LHCN-M2 (cell line): ENCODE data around the gene TIGD1. TPM values are rescaled to one million over a fixed set of nuclear protein-coding genes. Genes with fewer than 3 reads are reported as not detected.

Source experiments
- DNase-seq: peaks from one replicate; pipeline ENCODE4 v3.0.0-alpha.2; 2012; ENCODE audit warnings: low read depth
- total RNA-seq: library from RNA; depleted of rRNA; stranded (reverse); fragments of >200 nt; gene quantifications from 2 replicates; pipeline ENCODE4 v1.2.3, GENCODE V29; 2014; rRNA removed

Gene TIGD1
- total RNA-seq, 1 experiment from 2014 or later = 5.0 TPM

GRCh38 chr2:232501794-232502390, 48.5 kb downstream of the TIGD1 start:
- DNase-seq = no peak

- DNase-seq = no peak
These were observed 49.0 kb downstream of the TIGD1 start for GRCh38 chr2:232501331-232501771.

- no peak for DNase-seq
These were observed 51.9 kb downstream of the TIGD1 start for GRCh38 chr2:232498452-232498851.

Other genes starting within 250 kb of the TIGD1 start
- not detected in 2 replicates for gene ALPP, start 171.8 kb downstream of the TIGD1 start, total RNA-seq
- not detected in 2 replicates for gene ALPG, start 143.7 kb downstream of the TIGD1 start, total RNA-seq
- not detected in 2 replicates for gene ALPI, start 94.4 kb downstream of the TIGD1 start, total RNA-seq
- gene ECEL1, start 62.7 kb downstream of the TIGD1 start, total RNA-seq = not detected in 2 replicates
- 0.40 and 0.71 TPM in 2 replicates for gene PRSS56, start 30.2 kb downstream of the TIGD1 start, total RNA-seq
- gene CHRND, start 24.4 kb downstream of the TIGD1 start, total RNA-seq = 1.1 and 7.1 TPM in 2 replicates
- gene CHRNG, start 10.9 kb downstream of the TIGD1 start, total RNA-seq = 0.83 and 5.5 TPM in 2 replicates
- gene EIF4E2, start 132 bp upstream of the TIGD1 start, total RNA-seq = 61.4 and 61.8 TPM in 2 replicates
- gene EFHD1, start 83.0 kb upstream of the TIGD1 start, total RNA-seq = 0.19 and 0.52 TPM in 2 replicates
- 52.5 and 54.8 TPM in 2 replicates for gene GIGYF2, start 146.8 kb upstream of the TIGD1 start, total RNA-seq
- gene KCNJ13, start 226.0 kb upstream of the TIGD1 start, total RNA-seq = not detected in 2 replicates